Measurements from ENCODE around the gene TNS1.
A peak's percentile ranks its signal among the peaks of the same experiment; 100 is the strongest.
"Not testable (repeated sequence)": the region's sequence is repeated elsewhere in the genome, so short reads cannot be mapped to it uniquely, and the experiment has no call there.

TNS1 gene

DNA sequence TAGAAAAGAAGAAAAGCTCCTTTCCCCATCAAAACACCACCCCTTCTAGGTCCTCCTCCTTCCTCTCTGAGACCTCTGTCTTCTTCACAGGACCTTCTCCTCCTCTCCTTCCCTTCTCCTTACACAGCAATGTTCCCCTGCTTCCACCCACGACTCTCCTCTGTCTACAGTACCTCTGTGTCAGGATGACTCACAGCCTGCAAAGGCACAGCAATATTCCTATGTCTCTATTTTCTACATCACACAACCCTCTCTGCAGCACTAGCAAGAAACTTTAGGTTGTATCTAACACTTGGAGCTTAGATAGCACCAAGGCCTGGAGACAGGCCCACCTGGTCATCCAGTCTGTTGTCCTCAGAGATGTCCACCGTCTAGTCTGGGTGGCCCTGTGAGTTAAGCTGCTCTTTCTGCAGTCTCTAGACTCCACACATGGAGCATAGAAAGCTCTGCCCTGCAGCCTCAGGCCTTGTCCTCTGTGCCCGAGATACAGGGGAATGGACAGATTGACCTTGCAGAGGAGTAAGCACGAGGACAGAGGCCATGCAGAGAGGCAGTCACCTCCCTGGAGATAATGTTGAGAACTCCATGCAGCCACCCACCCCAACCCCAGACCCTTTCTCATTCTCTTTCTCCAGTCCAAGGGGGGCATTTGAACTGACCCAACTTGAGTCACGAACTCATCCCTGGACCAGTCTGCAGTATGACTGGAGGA, 212.0 kb downstream of the TNS1 start:
- no peak for DNase-seq (ENCODE audit: extremely low read depth in 1 of 2, low read depth in 1 of 2)

DNA sequence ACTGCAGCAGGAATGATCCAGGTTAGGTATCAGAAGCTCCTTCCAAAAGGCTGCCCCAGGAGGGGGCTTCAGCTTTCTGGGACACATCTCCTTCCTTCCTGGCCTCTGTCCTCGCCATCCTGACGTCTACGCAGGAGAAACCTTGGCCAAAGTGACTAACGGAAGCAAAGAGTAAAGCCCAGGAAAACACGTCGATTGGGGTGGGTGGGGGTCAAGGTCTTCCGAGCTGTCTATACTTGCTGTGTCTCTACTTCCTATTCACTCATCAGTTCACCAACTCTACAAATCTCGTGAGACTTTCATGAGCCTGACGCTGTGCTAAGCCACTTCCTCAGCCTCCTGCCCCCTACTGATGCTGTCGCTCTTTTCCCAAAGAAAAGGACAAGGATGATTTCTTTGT, 212.6 kb downstream of the TNS1 start:
- DNase-seq (ENCODE audit: extremely low read depth in 1 of 2, low read depth in 1 of 2): no peak

DNA sequence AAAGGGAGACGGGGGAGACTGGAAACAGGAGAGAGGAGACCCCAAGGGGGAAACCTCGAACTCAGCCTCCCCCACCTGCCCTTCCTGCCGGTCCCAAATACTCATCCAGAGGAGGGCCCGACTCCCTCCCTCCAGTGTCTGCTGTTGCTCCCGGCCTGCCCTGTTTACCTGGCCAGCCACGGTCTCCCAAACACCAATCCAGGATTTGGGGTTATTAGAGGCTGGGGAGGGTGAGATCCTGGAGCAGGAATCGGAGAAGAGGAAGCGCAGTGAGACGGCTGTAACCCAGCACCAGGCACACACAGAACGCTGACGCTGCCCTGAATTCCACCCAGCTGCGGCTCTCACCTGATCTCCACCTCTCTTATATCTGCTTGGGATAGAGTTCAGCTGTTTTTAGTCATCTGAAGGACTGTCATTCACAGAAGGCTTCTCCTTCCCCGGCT, 213.0 kb downstream of the TNS1 start:
- DNase-seq (ENCODE audit: extremely low read depth in 1 of 2, low read depth in 1 of 2): no peak

DNA sequence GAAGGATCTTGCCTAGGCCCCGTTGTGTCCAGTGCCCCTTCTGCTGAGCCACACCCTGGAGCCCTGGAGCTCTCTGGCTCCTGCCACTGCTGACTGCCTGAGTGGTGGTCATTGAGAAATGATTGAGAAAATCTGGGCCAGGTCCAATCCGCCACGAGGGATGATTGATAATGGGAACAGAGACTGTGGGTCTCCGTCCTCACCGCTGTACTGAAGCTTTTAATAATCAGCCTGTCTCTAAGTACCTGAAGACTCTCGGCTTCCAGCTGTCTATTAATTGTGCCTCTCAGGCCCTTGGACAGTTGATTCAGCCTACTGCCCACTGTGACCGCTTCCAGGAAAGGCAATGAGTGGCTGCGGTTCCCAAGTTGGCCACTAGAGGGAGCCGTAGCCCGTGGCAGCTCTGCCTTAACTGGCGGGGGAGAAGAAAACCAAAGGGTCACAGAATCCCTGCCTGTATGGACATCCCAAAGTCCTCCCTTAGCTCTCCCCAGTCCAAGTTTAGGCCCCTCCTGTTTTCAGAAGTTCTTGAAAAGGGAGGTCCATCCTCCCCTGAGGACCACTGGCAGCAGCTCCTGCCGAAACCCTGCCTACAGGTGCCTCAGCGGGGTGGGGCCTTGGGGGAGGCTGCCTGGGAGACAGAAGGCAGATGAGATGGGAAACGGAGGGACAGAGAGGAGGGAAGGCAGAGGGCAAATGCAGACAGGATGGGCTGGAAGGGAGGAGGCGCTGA, 213.6 kb downstream of the TNS1 start:
- peak; percentile 27 to 31 for DNase-seq (ENCODE audit: extremely low read depth in 1 of 2, low read depth in 1 of 2)

DNA sequence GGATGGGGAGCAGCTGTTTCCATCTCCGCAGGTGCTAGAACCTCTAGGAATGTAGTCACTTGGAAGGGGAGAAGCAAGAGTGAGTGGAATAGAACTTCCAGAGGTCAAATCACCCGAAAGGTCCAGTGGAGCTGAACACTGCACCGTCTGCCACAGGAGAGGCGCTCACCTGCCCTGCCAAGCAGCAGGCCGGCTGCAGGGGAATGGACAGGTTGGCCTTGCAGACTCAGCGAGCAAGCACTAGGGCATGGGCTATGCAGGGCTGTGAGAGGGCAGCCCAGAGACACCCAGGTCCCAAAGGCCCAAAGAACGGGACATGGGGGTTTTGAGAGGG, 214.2 kb downstream of the TNS1 start:
- no peak for DNase-seq (ENCODE audit: extremely low read depth in 1 of 2, low read depth in 1 of 2)

DNA sequence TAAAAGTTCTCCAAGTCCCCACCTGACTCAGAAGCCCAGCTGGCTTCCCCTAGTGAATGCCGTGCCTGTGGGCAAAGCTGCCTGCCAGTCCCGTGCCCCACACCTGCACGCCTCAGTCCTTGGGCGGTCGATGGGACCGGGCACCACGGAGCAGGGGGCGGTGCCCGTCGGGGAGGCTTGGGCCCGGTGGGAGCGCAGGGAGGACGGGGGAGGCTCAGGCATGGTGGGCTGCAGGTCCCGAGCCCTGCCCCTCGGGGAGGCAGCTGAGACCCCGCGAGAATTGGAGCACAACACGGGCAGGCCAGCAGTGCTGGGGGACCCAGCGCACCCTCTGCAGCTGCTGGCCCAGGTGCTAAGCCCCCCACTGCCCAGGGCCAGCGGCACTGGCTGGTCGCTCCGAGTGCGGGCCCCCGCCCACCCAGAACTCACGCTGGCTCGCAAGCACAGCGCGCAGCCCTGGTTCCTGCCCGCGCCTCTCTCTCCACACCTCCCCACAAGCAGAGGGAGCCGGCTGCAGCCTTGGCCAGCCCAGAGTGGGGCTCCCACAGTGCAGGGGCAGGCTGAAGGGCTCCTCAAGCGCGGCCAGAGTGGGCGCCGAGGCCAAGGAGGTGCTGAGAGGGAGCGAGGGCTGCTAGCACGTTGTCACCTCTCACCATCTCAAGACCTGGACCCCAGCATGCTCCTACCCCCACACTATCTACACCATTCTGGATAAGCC, 215.5 kb downstream of the TNS1 start:
- DNase-seq (ENCODE audit: extremely low read depth in 1 of 2, low read depth in 1 of 2): no peak

DNA sequence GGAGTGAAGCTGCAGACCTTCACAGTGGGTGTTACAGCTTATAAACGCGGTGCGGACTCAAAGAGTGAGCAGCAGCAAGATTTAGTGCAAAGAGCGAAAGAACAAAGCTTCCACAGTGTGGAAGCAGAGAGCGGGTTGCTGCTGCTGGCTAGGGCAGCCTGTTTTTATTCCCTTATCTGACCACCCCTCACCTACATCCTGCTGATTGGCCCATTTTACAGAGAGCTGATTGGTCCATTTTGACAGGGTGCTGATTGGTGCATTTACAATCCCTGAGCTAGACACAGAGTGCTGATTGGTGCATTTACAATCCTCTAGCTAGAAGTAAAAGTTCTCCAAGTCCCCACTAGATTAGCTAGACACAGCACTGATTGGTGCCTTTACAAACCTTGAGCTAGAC, 216.2 kb downstream of the TNS1 start:
- not testable (repeated sequence) for DNase-seq (ENCODE audit: extremely low read depth in 1 of 2, low read depth in 1 of 2)

DNA sequence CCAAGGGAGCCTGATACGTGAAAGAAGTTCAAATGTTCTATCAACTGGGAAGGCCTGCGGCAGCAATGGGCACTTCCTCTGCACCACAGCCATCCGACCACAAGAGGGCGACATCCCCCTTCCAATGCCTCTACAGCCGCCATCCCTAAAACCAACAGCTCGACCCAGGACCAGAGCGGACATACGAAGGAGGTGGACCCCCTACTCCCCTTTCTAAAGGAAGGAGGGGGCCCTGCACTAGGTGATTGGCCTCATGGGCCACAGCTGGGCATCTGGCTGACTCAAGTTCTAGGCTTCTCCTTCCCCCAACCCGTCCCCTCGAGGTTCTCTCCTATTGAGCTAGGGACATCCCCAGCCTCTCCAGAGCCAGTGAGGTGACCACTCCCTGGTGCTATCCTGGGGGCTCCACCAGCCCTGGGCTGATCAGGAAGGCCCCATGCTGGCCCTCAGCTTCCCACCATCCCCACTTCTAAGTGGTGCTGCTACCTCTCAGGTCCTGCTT, 217.2 kb downstream of the TNS1 start:
- DNase-seq (ENCODE audit: extremely low read depth in 1 of 2, low read depth in 1 of 2): peak; percentile 37 to 43

DNA sequence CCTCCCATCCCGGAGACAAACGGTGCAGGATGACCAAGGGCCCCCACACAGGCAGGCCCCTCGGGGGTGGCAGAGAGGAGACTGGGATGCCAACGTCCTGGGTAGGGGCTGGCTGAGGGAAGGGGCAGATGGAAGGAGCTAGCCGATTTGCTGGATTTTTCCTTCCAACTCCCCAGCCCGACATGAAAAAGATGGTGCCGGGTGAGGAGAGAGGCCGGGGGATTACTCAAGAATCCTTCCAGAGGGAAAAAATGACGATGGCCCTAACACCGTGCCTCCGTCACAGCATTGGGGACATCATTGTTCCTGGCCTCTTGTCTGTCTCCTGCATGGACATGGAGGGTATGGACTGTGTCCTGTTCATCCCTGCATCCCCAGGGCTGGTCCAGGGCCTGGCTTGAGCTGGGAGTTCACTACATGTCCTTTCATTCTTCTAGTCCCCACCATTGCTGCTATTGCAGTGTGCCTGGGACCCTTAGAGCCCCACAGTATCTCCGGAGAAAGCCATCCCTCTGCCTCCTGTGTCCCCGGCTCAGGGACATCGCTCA, 217.7 kb downstream of the TNS1 start:
- DNase-seq (ENCODE audit: extremely low read depth in 1 of 2, low read depth in 1 of 2): no peak

DNA sequence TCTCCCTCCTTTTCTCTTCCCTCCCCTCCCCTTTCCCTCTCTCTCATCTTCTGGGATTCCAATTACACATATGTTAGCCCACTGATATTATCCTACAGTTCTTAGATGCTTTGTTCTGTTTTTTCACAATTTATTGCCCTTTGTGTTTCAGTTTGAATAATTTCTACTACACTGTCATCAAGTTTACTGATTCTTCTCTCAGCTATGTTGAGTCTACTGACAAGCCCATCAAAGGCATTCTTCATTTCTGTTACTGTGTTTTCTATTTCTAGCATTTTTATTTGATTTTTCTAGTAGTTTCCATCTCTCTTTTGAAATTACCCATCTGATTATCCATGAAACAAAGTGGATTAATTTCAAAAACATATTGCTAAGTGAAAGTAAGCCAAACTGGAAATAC, 219.6 kb downstream of the TNS1 start:
- no peak for DNase-seq (ENCODE audit: extremely low read depth in 1 of 2, low read depth in 1 of 2)

DNA sequence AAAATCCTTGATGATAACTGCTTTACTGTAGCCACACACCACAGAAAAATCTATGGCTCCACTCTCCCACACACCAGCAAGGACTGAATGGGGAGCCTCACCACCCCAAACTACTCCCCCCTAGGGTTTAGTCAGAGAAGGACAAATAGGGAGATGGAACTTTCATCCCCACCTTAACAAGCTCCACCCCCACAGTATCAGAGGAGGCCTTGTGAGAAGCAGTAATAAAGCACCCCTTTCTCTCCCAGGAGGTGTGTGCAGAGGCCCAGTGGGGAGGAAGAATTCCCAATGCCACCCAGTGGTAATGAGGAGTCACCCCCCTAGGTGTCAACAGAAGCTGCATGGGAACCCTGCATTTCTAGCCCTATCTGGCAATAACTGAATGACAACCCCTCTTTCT, 224.9 kb downstream of the TNS1 start:
- no peak for DNase-seq (ENCODE audit: extremely low read depth in 1 of 2, low read depth in 1 of 2)

DNA sequence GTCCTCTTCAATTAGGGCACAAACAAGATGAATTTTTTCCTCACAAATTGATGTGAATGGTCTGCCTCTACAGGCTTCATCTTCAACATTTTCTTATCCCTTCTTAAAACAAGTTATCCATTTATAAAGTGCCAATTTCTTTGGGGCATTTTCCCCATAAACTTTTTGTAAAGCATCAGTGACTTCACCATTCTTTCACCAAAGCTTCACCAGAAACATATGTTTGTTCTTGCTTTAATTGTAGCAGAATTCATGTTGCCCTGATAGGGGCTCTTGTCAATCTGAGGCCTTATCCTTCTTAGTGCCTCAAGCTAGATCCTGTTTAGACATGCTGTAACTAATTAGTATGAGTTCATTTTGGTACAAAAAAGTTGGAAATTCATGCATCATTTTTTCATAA, 226.2 kb downstream of the TNS1 start:
- no peak for DNase-seq (ENCODE audit: extremely low read depth in 1 of 2, low read depth in 1 of 2)

DNA sequence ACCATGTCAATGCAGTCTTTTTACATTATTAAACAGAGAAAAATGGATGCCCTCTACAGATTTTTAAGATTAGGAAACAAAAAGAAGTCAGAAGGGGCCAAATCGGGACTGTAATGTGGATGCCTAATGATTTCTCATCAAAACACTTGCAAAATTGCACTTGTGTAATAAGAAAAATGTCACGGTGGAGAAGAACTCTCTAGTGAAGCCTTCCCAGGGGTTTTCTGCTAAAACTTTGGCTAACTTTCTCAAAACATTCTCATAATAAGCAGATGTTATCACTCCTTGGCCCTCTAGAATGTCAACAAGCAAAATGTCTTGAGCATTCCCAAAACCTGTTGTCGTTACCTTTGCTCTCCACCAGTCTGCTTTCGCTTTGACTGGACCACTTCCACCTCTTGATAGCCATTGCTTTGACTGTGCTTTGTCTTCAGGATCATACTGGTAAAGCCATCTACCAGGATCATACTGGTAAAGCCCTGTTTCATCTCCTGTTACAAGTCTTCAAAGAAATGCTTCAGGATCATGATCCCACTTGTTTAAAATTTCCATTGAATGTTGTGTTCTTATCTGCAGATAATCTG, 226.8 kb downstream of the TNS1 start:
- no peak for DNase-seq (ENCODE audit: extremely low read depth in 1 of 2, low read depth in 1 of 2)

DNA sequence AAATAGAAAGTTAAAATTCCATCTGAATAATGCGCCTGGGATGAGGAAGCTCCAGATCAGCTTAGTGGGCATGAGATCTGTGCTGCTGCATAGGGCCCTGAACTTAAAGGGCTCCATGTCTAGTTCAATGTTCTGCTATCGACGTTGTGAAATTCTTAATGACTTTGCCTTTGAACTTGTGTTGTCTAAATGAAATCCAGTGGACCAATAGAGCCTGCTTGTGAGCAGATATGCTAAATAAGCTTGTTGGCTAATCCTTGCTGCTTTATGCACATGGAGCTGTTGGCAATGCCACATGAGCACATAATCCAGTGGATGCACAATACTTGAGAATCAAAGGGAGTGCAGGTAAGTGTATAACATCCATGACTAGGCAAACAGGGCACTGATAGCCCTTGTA, 228.6 kb downstream of the TNS1 start:
- DNase-seq (ENCODE audit: extremely low read depth in 1 of 2, low read depth in 1 of 2): no peak

DNA sequence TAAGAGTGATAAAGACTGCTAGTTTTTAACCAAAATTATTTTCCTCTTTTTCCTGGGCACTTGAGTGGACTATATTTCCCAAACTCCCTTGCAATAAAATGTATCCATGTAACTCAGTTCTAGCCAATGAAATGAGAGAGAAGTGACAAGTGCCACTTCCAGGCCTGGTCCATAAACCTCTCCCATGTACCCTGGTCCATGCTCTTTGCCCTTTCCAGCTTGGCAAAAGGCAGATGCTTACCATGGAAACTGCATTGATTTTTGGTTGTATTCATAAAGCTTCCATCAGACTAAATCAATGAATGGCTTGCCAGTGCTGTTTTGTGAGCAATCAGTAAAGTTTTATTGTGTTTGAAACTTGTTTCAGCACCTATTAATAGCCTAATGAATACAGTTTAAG, 229.3 kb downstream of the TNS1 start:
- no peak for DNase-seq (ENCODE audit: extremely low read depth in 1 of 2, low read depth in 1 of 2)

DNA sequence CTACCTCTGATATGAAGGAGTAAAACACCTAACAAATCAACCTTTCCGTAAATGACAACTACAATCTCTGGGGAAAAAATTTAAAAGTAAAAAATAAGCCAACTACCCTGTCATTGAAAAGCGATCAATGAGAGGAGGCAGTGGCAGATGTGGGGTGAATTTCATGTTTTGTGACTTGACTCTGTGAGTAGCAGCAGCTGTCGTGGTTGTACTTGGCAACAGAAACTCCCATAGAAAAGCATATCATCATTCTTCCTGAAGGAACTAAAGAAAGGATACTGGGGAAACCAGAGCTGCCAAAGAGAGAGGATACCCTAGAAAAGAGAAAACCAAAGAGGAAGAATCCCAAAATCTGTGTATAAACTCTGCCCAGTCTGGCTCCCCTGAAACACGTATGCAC, 236.4 kb downstream of the TNS1 start:
- no peak for DNase-seq (ENCODE audit: extremely low read depth in 1 of 2, low read depth in 1 of 2)

DNA sequence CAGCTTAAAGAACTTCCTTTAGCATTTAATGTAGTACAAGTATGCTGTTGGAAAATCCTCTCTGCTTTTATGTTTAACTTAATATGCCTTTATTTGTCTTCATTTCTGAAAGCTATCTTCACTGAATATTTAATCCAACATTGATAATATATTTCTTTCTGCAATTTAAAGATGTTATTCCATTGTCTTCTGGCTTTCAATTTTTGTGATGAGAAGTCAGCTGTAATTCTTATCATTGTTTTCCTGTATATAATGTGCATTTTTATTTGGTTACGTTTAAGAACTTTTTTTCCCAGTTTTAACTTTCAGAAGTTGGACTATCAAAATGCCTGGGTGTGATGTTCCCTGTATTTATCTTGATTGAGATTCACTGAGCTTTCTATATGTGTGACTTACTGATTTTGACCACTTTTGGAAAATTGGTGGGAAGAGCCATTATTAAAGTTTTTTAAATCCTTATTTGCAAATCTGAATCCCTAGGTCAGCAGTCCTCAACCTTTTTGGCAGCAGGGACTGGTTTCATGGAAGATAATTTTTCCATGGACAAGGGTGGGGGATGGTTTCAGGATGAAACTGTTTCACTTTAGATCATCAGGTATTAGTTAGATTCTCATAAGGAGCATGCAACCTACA, 241.0 kb downstream of the TNS1 start:
- DNase-seq (ENCODE audit: extremely low read depth in 1 of 2, low read depth in 1 of 2): no peak

DNA sequence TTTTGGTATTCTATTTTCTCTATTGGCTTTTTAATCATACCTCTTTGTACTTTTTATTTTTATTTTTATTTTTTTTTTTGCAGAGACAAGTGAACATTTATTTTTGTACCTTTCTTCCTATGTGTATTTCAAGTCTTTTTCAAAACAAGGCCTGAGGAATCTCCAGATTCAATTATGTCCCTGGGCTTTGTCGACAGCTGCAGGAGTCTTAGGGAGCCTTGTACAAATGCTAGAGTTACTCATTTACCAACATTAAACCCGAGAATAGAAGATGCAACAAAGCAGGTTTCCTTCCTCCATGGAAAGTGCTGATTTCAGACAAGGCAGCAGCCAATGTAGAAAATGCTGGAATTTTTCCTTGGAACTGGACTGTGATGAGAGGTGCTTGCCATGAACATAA, 242.8 kb downstream of the TNS1 start:
- DNase-seq (ENCODE audit: extremely low read depth in 1 of 2, low read depth in 1 of 2): no peak

DNA sequence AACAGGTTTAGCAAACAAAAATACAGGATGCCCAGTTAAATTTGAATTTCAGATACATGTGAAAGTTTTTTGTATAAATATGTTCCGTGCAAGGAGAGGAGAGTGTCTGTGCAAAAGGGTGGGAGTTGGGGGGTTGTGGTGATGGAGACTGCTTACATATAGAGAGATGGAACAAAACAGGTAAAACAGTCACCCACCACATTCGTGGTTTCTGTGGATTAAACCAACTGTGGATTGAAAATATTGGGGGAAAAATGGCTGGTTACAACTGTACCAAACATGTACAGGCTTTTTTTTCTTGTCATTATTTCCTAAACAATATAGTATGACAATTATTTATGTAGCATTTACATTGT, 245.7 kb downstream of the TNS1 start:
- DNase-seq (ENCODE audit: extremely low read depth in 1 of 2, low read depth in 1 of 2): no peak

DNA sequence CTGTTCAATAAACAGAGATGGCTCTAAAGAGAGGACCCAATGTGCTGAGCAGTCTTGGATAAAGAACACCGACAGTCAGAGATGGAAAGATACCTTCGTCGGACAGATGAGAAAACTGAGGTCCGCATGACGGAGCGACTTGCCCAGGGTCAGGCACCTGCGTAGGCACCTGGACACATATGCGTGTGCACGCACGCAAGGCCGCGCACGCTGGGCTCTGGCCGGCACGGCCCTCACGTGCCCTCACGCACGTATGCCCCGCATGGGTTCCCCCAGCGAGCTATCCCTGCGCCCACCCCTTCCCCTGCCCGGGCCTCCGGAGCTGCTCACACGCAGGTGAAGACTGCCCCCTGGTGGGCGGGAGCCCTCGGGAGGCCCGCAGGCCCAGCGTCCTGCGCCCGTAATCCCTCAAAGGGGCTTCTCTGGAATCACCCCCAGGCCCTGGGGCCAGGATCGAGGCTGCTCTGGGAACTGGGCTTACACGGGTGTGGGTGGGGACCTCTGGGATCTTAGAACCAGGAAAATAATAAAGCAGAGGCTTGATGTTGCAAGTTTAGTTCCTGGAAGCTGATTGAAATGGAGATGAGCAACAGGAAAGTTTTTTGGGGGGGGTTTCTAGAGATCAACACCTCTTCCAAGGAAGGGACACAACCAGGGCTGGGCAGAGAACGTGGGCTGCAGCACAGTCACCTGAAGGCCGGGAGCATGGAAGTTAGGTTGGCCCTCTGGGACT, 246.3 kb downstream of the TNS1 start:
- peak; percentile 59 to 62 for DNase-seq (ENCODE audit: extremely low read depth in 1 of 2, low read depth in 1 of 2)
